ENCODE results near the gene HOXA11.

Gene HOXA11

DNA sequence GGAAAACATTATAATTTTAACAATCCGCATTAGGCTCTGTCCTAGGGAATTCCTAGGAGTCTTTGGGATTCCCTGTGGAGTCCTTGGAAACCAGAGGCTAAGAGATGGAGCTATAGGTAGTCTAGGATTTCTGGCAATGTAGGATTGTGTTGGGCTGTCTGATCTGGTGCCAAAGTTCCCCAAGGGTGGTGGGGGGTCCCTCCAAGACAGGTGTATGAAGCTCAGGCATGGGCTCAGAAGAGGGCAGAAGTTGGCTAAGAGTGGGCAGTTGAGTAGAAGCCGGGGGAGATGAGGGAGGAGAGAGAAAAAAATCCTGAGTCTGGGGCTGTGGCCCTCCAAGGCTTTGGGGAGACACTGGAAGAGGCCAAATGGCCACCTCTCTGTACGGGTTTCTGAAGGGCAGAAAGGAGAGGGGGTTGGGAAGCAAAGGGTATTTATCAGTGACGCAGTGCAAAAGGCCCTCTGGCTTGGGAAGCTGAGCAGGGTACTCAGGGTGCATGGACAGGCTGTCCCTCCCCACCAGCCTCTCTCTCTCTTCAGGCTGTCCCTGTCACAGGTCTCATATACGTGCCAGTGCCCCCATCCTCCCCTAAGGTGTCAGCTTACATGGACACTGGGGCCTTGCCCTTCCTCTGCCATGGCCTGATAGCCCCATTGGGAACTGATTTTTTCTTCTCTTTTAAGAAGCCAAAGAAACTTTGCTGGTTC, 38.4 kb downstream of the HOXA11 start:
- H3K27ac ChIP-seq: no peak overlapping the region
- TF ChIP-seq, protein P1, sequence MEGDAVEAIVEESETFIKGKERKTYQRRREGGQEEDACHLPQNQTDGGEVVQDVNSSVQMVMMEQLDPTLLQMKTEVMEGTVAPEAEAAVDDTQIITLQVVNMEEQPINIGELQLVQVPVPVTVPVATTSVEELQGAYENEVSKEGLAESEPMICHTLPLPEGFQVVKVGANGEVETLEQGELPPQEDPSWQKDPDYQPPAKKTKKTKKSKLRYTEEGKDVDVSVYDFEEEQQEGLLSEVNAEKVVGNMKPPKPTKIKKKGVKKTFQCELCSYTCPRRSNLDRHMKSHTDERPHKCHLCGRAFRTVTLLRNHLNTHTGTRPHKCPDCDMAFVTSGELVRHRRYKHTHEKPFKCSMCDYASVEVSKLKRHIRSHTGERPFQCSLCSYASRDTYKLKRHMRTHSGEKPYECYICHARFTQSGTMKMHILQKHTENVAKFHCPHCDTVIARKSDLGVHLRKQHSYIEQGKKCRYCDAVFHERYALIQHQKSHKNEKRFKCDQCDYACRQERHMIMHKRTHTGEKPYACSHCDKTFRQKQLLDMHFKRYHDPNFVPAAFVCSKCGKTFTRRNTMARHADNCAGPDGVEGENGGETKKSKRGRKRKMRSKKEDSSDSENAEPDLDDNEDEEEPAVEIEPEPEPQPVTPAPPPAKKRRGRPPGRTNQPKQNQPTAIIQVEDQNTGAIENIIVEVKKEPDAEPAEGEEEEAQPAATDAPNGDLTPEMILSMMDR (conservative IDR thresholded peaks at IDR 0.05): no peak
- no peak for TF ChIP-seq ZFX (IDR thresholded peaks at IDR 0.05)

DNA sequence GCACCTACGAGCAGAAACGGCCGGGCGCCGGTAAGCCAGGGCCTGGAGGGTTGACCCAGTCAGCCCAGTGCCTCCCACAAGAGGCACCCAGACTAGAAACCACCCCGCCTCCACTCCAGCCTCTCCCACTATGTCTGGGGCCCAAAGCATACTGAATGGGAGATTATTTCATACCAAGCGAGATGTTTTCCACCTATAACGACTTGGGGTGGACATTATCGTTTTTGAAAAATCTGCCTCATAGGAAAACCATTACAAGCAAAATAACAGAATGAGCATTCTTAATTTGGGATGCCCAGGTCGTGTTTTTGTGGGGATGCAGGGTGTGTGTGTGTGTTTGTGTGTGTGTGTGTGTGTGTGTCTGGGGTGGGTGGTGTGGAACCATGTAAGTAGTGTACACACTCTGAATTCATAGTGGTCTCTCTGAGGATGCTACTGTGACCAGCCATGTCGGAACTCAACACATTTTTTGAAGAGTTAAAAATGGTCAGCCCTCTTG, 39.1 kb downstream of the HOXA11 start:
- TF ChIP-seq, protein P1 (conservative IDR thresholded peaks at IDR 0.05): no peak
- no peak for TF ChIP-seq ZFX (IDR thresholded peaks at IDR 0.05)
- no peak overlapping the region for H3K27ac ChIP-seq

DNA sequence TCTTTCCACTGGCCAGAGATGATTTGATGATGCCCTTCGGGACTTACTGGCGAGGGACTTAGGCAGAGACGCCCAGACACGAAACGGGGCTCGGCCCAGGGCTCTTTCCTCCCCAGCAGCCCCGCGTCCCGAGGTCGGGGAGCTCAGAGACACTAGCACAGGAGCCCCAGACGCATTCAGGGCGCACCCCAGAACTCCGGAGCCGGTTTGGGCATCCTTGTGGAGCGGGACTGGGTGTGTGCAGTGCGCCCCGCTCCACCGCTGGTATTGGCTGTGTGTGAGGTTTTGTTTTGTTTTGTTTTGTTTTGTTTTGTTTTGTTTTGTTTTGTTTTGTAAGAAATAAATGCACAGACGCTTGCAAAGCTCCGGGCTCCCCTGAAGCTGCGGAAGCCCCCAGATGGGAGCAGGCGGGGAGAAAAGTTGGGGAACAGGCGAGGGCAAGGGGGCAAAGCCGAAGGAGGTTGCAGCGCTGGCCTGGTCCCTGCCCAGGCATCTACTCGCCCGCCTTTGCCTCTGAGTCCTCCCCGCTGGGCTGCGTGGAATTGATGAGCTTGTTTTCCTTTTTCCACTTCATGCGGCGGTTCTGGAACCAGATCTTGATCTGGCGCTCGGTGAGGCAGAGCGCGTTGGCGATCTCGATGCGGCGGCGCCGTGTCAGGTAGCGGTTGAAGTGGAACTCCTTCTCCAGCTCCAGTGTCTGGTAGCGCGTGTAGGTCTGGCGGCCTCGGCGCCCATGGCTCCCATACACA, 39.7 kb downstream of the HOXA11 start:
- H3K27ac ChIP-seq: no peak overlapping the region

DNA sequence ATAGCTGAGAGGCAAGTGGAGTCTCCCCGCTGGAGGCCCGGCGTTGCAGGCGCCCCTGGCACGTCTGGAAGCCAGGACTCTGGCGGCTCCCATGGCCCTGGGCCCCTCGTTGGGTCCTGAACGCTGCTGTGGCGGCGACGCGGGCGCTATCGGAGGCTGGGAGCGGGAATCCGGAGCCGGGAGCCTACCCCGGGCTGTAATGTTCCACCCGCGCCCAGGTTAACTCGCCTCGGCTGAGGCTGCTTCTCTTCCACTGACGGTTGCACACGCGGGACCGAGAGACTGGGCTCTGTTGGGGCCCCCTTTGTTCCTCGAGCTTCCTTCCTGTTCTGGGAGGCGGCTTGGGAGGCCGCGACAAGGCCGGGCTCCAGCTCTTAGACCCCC, 40.3 kb downstream of the HOXA11 start:
- TF ChIP-seq, protein P1 (conservative IDR thresholded peaks at IDR 0.05): no peak
- TF ChIP-seq ZFX (IDR thresholded peaks at IDR 0.05): no peak
- H3K27ac ChIP-seq: no peak overlapping the region

More for the DNA sequence above, 39.7 kb downstream of the HOXA11 start:
- TF ChIP-seq ZFX (IDR thresholded peaks at IDR 0.05): no peak
- TF ChIP-seq, protein P1 (conservative IDR thresholded peaks at IDR 0.05): no peak

DNA sequence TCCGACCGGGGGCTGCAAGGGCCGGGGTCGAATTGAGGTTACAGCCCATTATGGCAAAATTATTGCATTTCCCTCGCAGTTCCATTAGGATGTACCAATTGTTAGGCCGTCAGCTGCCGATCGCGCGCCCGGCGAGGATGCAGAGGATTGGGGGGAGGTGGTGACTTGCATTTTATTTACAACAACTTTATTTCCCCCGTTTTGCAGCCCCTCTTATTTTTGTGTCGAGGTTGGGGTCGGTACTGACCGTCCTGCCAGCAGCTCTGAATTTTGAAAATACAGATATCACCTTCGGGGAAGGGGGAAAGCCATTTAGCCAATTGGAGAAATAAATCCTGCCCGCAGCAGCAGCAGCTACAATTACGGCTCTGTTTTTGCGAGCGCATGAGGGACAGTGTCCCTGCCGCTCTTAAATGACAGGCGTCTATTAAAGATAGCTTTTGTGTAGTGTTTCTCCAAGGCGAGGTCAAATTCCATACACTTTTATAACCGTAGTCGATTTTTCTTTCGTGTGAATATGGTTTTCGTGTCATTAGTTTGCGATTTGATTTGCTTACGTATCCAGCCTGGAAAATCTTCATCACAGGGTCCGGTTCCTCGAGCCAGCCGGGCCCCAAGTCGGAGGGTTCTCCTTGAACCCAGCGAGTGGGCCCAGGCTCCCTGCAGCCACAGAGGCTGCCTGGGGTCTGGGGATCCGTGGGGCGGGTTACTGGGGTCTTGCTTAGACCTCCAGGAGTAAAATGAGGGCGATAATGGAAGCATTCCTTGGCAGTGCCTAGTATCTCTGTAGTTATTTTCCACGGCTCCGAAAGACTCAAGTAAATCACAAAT, 40.9 kb downstream of the HOXA11 start:
- TF ChIP-seq ZFX (IDR thresholded peaks at IDR 0.05): no peak
- TF ChIP-seq, protein P1 (conservative IDR thresholded peaks at IDR 0.05): no peak
- H3K27ac ChIP-seq: no peak overlapping the region

DNA sequence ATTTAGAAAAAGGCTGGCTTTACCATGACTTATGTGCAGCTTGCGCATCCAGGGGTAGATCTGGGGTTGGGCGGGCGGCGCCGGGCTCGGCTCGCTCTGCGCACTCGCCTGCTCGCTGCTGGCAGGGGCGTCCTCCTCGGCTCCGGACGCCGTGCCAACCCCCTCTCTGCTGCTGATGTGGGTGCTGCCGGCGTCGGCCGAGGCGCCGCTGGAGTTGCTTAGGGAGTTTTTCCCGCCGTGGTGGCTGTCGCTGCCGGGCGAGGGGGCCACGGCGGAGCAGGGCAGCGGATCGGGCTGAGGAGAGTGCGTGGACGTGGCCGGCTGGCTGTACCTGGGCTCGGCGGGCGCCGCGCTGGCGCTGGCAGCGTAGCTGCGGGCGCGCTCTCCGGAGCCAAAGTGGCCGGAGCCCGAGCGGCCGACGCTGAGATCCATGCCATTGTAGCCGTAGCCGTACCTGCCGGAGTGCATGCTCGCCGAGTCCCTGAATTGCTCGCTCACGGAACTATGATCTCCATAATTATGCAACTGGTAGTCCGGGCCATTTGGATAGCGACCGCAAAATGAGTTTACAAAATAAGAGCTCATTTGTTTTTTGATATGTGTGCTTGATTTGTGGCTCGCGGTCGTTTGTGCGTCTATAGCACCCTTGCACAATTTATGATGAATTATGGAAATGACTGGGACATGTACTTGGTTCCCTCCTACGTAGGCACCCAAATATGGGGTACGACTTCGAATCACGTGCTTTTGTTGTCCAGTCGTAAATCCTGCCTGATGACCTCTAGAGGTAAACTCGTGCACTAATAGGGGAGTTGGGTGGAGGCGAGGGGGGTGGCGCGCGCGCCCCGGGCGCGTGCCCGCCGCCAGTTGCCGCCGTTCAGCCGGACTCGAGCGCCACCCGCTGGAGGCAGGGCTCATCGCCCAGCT, 41.7 kb downstream of the HOXA11 start, which contains the start of gene HOXA5:
Gene HOXA5, minus strand, starts transcription at position 659 of the 927 bp plus-strand sequence. Its CDS starts 74 bp downstream, at position 585.
- no peak for TF ChIP-seq ZFX (IDR thresholded peaks at IDR 0.05)
- TF ChIP-seq, protein P1 (conservative IDR thresholded peaks at IDR 0.05): no peak
- no peak within 1 kb of the TSS for H3K27ac ChIP-seq

All from C4-2B (cell line).